Nucleus accumbens (tissue), 56 donors: ENCODE measurements around the gene ZNF765.
"Not testable (repeated sequence)": the region's sequence is repeated elsewhere in the genome, so short reads cannot be mapped to it uniquely, and the experiment has no call there.

Source experiments
- DNase-seq, 56 donors: peaks; one replicate each; lab custom pipeline; 2025; lab: John Stamatoyannopoulos, UW

Gene ZNF765

DNA sequence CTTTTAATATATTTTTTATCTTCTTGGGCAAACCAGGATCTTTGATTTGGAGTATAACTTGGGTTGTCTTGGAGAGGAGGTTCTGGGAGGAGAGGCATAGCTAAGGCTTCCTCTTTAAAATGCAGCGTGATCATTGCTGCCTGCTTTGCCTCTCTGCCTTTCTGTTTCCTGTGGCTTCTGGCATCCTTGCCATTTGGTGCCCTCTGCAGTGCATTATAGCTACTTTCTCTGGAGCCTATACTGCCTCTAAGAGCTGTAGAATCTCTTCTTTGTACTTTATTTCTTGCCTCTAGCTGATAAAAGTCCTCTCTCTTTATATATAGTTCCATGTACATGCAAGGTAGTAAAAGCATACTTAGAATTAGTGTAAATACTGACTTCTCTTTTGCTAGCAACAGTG, 79.9 kb downstream of the ZNF765 start:
- not testable (repeated sequence) for DNase-seq

DNA sequence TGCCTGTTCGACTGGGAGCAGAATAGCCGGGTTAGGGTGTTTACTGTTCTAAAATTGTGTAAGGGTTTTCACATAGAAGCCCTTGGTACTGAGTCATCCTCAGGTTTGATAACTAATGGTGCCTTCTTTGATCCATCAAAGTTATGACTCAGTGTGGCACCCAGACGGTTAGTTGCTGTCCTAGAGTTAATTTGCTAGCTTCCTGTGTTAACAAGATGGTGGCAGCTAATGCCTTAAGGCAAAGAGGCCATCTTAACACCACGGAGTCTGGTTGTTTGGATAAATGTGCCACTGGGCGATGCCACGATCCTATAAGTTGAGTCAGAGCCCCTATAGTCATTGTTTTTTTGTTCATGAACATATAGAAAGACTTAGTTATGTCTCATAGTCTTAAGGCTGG, 80.5 kb downstream of the ZNF765 start:
- not testable (repeated sequence) for DNase-seq
